H1 (cell line): ENCODE results near the gene PDGFA. TPM values are rescaled to one million over a fixed set of nuclear protein-coding genes. Genes with fewer than 3 reads are reported as not detected.

ENCODE experiments used
- CTCF ChIA-PET: fragments of 300-600 bp; sonication (Branson Sonifier 250); formaldehyde crosslinking; loops from one replicate; lab custom pipeline; 2021; ENCODE audit not compliant: partially characterized antibody; lab: Charles Lee
- POLR2A ChIA-PET: fragments of 300-600 bp; sonication (Branson Sonifier 250); formaldehyde crosslinking; loops from one replicate; lab custom pipeline; 2021; ENCODE audit warnings: inconsistent platforms; ENCODE audit not compliant: partially characterized antibody; lab: Charles Lee
- DNase-seq, 2 experiments: peaks; one replicate each; pipeline versions ENCODE4 v3.0.0 to v3.0.0-alpha.2; 2010 to 2022; ENCODE audit warnings: low spot score in 2 of 2, low read depth in 1 of 2, mixed read lengths in 1 of 2
- FAIRE-seq: peaks from 2 replicates; lab custom pipeline; 2011; peaks lifted over from hg19 to GRCh38; lab: Jason Lieb, UNC
- H2AFZ ChIP-seq: 2 replicates; pipeline ENCODE4 v1.8.1; 2012; ENCODE audit warnings: low read length, inconsistent platforms
- H2AK5ac ChIP-seq: 2 replicates; pipeline ENCODE4 v1.6.1; 2013; ENCODE audit warnings: low read depth, low read length
- H2BK120ac ChIP-seq: replicated peaks from 2 replicates; pipeline ENCODE3; 2013; ENCODE audit warnings: low read depth, low read length, inconsistent platforms
- H2BK12ac ChIP-seq: 2 replicates; pipeline ENCODE4 v1.6.1; 2013; ENCODE audit warnings: low read depth, low read length
- H2BK15ac ChIP-seq: 2 replicates; pipeline ENCODE4 v1.6.1; 2013; ENCODE audit warnings: low read length
- H2BK20ac ChIP-seq: 2 replicates; pipeline ENCODE4 v1.6.1; 2013; ENCODE audit warnings: low read length
- H2BK5ac ChIP-seq: 2 replicates; pipeline ENCODE4 v1.6.1; 2013; ENCODE audit warnings: low read depth, low read length
- H3K14ac ChIP-seq: 2 replicates; pipeline ENCODE4 v1.6.1; 2013; ENCODE audit warnings: inconsistent platforms; ENCODE audit not compliant: insufficient read length
- H3K18ac ChIP-seq: 2 replicates; pipeline ENCODE4 v1.6.1; 2013; ENCODE audit warnings: low read length; ENCODE audit errors: extremely low read depth
- H3K23ac ChIP-seq: 2 replicates; pipeline ENCODE4 v1.6.1; 2013; ENCODE audit warnings: inconsistent platforms; ENCODE audit not compliant: insufficient read length
- H3K23me2 ChIP-seq: 2 replicates; pipeline ENCODE4 v1.6.1; 2013; ENCODE audit warnings: low read depth, low read length
- H3K27ac ChIP-seq: 2 replicates; pipeline ENCODE4 v1.6.1; 2011; ENCODE audit warnings: low read depth, low read length, inconsistent platforms
- H3K27me3 ChIP-seq, 4 experiments: replicated peaks in 1 of 4; 1 replicate in 1 of 4; 2 replicates in 3 of 4; pipeline versions ENCODE4 v1.6.1 to v1.8.1; 2011 to 2013; ENCODE audit warnings: low read length in 3 of 4, mild to moderate bottlenecking in 3 of 4, inconsistent platforms in 2 of 4, mixed read lengths in 2 of 4, moderate library complexity in 1 of 4; ENCODE audit not compliant: control insufficient read depth in 3 of 4, insufficient read depth in 3 of 4; ENCODE audit errors: extremely low read depth in 1 of 4
- H3K36me3 ChIP-seq, 4 experiments: 2 replicates each; pipeline versions ENCODE4 v1.6.1 to v1.8.1; 2011 to 2013; ENCODE audit warnings: mild to moderate bottlenecking in 4 of 4, low read length in 3 of 4, moderate library complexity in 2 of 4, control low read depth in 1 of 4, inconsistent platforms in 1 of 4; ENCODE audit not compliant: insufficient read depth in 4 of 4, control insufficient read depth in 2 of 4
- H3K4ac ChIP-seq: replicated peaks from 2 replicates; pipeline ENCODE3; 2013; ENCODE audit warnings: low read length, low read depth, mixed read lengths, inconsistent platforms; ENCODE audit not compliant: insufficient read length
- H3K4me1 ChIP-seq, 4 experiments: replicated peaks in 1 of 4; 1 replicate in 1 of 4; 2 replicates in 3 of 4; pipeline versions ENCODE4 v1.6.1 to v1.8.1; 2011 to 2013; ENCODE audit warnings: low read length in 3 of 4, inconsistent platforms in 2 of 4, mixed read lengths in 1 of 4; ENCODE audit not compliant: insufficient read depth in 4 of 4, control insufficient read depth in 3 of 4
- H3K4me2 ChIP-seq, 2 experiments: 2 replicates each; pipeline versions ENCODE4 v1.6.1 to v1.8.1; 2011 to 2013; ENCODE audit warnings: low read depth in 2 of 2, low read length in 2 of 2, control low read depth in 1 of 2, inconsistent platforms in 1 of 2, mild to moderate bottlenecking in 1 of 2; ENCODE audit not compliant: insufficient read depth in 1 of 2
- H3K4me3 ChIP-seq, 4 experiments: fragments of 200-600, 300-600 bp in 1 of 4; sonication (generic), shearing (Covaris generic), sonication (Bioruptor Twin) in 1 of 4; 2 replicates each; pipeline versions ENCODE4 v1.5.1 to v1.8.1; 2011 to 2016; ENCODE audit warnings: low read length in 4 of 4, low read depth in 3 of 4, control low read depth in 2 of 4, inconsistent platforms in 2 of 4, mild to moderate bottlenecking in 2 of 4, mixed read lengths in 1 of 4, moderate library complexity in 1 of 4; ENCODE audit not compliant: insufficient read depth in 2 of 4; ENCODE audit errors: extremely low read depth in 1 of 4
- H3K56ac ChIP-seq: replicated peaks from 2 replicates; pipeline ENCODE3; 2013; ENCODE audit warnings: low read depth, mild to moderate bottlenecking, mixed read lengths, low read length, inconsistent platforms; ENCODE audit not compliant: insufficient read length
- H3K79me1 ChIP-seq: 2 replicates; pipeline ENCODE4 v1.6.1; 2013; ENCODE audit warnings: low read depth, low read length, control low read depth
- H3K79me2 ChIP-seq, 2 experiments: 2 replicates each; pipeline versions ENCODE4 v1.6.1 to v1.8.1; 2012 to 2013; ENCODE audit warnings: low read length in 2 of 2, mild to moderate bottlenecking in 2 of 2, inconsistent platforms in 1 of 2; ENCODE audit not compliant: insufficient read depth in 2 of 2, control insufficient read depth in 1 of 2
- H3K9ac ChIP-seq, 4 experiments: replicated peaks in 1 of 4; 1 replicate in 1 of 4; 2 replicates in 3 of 4; pipeline versions ENCODE4 v1.6.1 to v1.8.1; 2011 to 2013; ENCODE audit warnings: low read depth in 3 of 4, low read length in 3 of 4, control low read depth in 2 of 4, mild to moderate bottlenecking in 2 of 4, moderate library complexity in 2 of 4, inconsistent platforms in 1 of 4; ENCODE audit errors: extremely low read depth in 1 of 4
- H3K9me3 ChIP-seq, 2 experiments: 2 replicates each; pipeline versions ENCODE4 v1.6.1 to v1.8.1; 2012 to 2013; ENCODE audit warnings: mild to moderate bottlenecking in 2 of 2, moderate library complexity in 2 of 2, control low read depth in 1 of 2, inconsistent platforms in 1 of 2, low read depth in 1 of 2, low read length in 1 of 2, mixed read lengths in 1 of 2; ENCODE audit not compliant: insufficient read depth in 2 of 2
- H4K20me1 ChIP-seq, 2 experiments: replicated peaks in 1 of 2; 2 replicates each; pipeline versions ENCODE3 to v1.8.1; 2011 to 2013; ENCODE audit warnings: inconsistent platforms in 2 of 2, low read length in 2 of 2, mild to moderate bottlenecking in 1 of 2; ENCODE audit not compliant: insufficient read depth in 2 of 2, control insufficient read depth in 1 of 2
- H4K5ac ChIP-seq: 2 replicates; pipeline ENCODE4 v1.6.1; 2013; ENCODE audit warnings: low read length, low read depth, mixed read lengths, inconsistent platforms; ENCODE audit not compliant: insufficient read length
- H4K8ac ChIP-seq: 2 replicates; pipeline ENCODE4 v1.8.0; 2013; ENCODE audit warnings: mild to moderate bottlenecking, moderate library complexity, low read length, inconsistent platforms; ENCODE audit not compliant: insufficient read depth; ENCODE audit errors: extremely low read depth
- H4K91ac ChIP-seq: replicated peaks from 2 replicates; pipeline ENCODE3; 2013; ENCODE audit warnings: low read length, mixed read lengths, inconsistent platforms; ENCODE audit not compliant: insufficient read length
- CREB1 ChIP-seq: IDR thresholded peaks from 2 replicates; pipeline ENCODE4 v1.6.1; 2012; ENCODE audit warnings: inconsistent platforms
- EZH2 ChIP-seq: fragments of 200-600 bp; sonication (generic); IDR thresholded peaks from 2 replicates; pipeline ENCODE4 v1.7.1; 2012; ENCODE audit warnings: low read depth, mild to moderate bottlenecking, moderate library complexity, low read length, inconsistent platforms; ENCODE audit not compliant: severe bottlenecking
- MAFK ChIP-seq: IDR thresholded peaks from 2 replicates; pipeline ENCODE4 v1.6.1; 2012; ENCODE audit warnings: low read depth, mild to moderate bottlenecking, improper control_type of control experiment, low read length
- NANOG ChIP-seq: IDR thresholded peaks from 2 replicates; pipeline ENCODE4 v1.6.1; 2011; ENCODE audit warnings: low read length, low read depth, mild to moderate bottlenecking, inconsistent platforms; ENCODE audit not compliant: insufficient read depth, poor library complexity, severe bottlenecking
- POLR2A ChIP-seq, 2 experiments: IDR thresholded peaks; 1 replicate in 1 of 2; 2 replicates in 1 of 2; pipeline ENCODE4 v1.6.1; 2011; ENCODE audit warnings: low read depth in 2 of 2, low read length in 2 of 2, mild to moderate bottlenecking in 2 of 2; ENCODE audit errors: control extremely low read depth in 1 of 2
- WGBS, 2 experiments: shearing (Covaris generic) in 1 of 2; methylation state at CpG; one replicate each; pipeline versions ENCODE4 v1.1.6 to v1.1.7; 2013 to 2015; ENCODE audit warnings: low lambda C conversion rate in 2 of 2, mixed read lengths in 2 of 2, inconsistent platforms in 1 of 2, low coverage in 1 of 2, missing lambda C conversion rate in 1 of 2; ENCODE audit not compliant: insufficient replicate concordance in 2 of 2, insufficient coverage in 1 of 2, insufficient read length in 1 of 2; ENCODE audit errors: extremely low coverage in 1 of 2, missing lambda C conversion rate in 1 of 2; 5-methylcytosine and 5-hydroxymethylcytosine counted together
- polyA plus RNA-seq, 7 experiments: library from polyadenylated mRNA; depleted of rRNA in 3 of 7; stranded (reverse) in 5 of 7; unstranded in 2 of 7; fragments of >200 nt in 5 of 7; fragments of 200-250 nt in 2 of 7; gene quantifications; 1 replicate in 5 of 7; 2 replicates in 1 of 7; 4 replicates in 1 of 7; pipeline versions ENCODE4 v1.2.1 to v1.2.3, GENCODE V29; 2011 to 2013; ENCODE audit warnings: missing spikeins in 2 of 7, mixed read lengths in 2 of 7
- total RNA-seq: library from RNA; stranded (reverse); fragmentation: NEBNext Ultra II Directional; extraction: Animal tissue kit (Norgen Biotek cat#: 25700); gene quantifications from 2 replicates; pipeline ENCODE4 v1.2.1, GENCODE V29; 2021
- TF ChIP-seq, protein P1 (sequence below): IDR thresholded peaks from 2 replicates; pipeline ENCODE4 v1.6.1; 2012; ENCODE audit warnings: inconsistent platforms

Gene PDGFA
- total and polyA plus RNA-seq, 2 of the 8 experiments (the other 6 are each of a cell fraction or from before 2014, with no cell fraction given), result 21.1 to 43.0 TPM

DNA sequence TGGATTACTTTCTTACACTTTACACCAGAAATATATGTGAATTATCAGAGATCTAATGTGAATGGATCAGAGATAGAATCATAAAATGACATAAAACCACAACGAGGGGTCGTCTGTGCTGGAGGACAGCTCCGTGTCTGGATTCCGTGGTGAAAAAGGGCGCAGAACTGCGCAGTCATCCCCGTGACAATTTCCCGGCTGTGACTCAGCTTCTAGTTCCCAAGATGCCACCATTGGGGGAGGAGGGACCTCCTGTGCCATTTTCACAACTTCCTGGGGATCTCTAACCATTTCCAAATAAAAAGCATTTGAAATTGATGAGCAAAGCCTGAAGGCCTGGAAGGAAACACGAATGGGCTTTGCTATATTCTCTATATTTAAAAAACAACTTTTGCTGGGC lies 72.1 kb downstream of the PDGFA start:
- no peak for FAIRE-seq
- H2BK120ac ChIP-seq, result no peak overlapping the region
- no peaks in the 10 kb centered on the region for H3K79me1 ChIP-seq
- ChIA-PET CTCF (interaction anchor here (0.7 to 1.4 kb wide), 3 partner anchors 27 to 66 kb away, joined by 3 to 4 read pairs (median 3); no protein-coding TSS in a partner anchor), POLR2A (interaction anchor here (1.1 kb wide), 1 partner anchor 10 kb away, joined by 3 read pairs; no protein-coding TSS in a partner anchor)
- no peak overlapping the region for H4K8ac ChIP-seq
- H4K20me1 ChIP-seq, result peaks cover 0 to 9% of the 10 kb centered on the region in 2 experiments
- no peak overlapping the region for H2BK12ac ChIP-seq
- no peak overlapping the region for H3K27ac ChIP-seq
- no peak overlapping the region for H4K91ac ChIP-seq
- no peak for TF ChIP-seq NANOG
- TF ChIP-seq, protein P1, sequence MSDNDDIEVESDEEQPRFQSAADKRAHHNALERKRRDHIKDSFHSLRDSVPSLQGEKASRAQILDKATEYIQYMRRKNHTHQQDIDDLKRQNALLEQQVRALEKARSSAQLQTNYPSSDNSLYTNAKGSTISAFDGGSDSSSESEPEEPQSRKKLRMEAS, result no peak
- TF ChIP-seq MAFK, result no peak
- TF ChIP-seq EZH2, result no peak
- TF ChIP-seq POLR2A (IDR thresholded peaks at IDR 0.05; ENCODE audit: control extremely low read depth in 1 of 2, low read depth in 2 of 2, low read length in 2 of 2), result no peak
- TF ChIP-seq CREB1, result no peak
- H3K56ac ChIP-seq, result no peak overlapping the region
- no peaks in the 10 kb centered on the region for H3K36me3 ChIP-seq
- 90% methylated on average over 9 of the region's 9 CpGs; no CpG with 5 or more reads in 1 of the 2 experiments for WGBS, 2 experiments
- no peak for DNase-seq
- H3K14ac ChIP-seq, result no peak overlapping the region
- peaks cover 14% of the 10 kb centered on the region; the same call in 1 of the 2 replicates for H3K23me2 ChIP-seq
- no peaks in the 10 kb centered on the region for H3K79me2 ChIP-seq
- H3K18ac ChIP-seq, result no peak overlapping the region
- H2AK5ac ChIP-seq, result no peak overlapping the region
- H3K4ac ChIP-seq, result no peak overlapping the region
- no peak overlapping the region for H3K9ac ChIP-seq
- H3K27me3 ChIP-seq, result peaks cover 2 to 8% (median 5%) of the 10 kb centered on the region in 4 experiments; a peak in 5 of 7 replicates
- H3K4me3 ChIP-seq, result no peak overlapping the region
- peaks cover 0 to 27% (median 6%) of the 10 kb centered on the region in 4 experiments; a peak in 5 of 7 replicates for H3K4me1 ChIP-seq
- no peak overlapping the region for H2BK15ac ChIP-seq
- H2BK5ac ChIP-seq, result no peak overlapping the region
- H3K23ac ChIP-seq, result no peak overlapping the region
- no peak overlapping the region for H2AFZ ChIP-seq
- 0 out of 4 replicates have a peak, but pooled peaks cover 0 to 4% of the 10 kb centered on the region in 2 experiments for H3K9me3 ChIP-seq
- H2BK20ac ChIP-seq, result no peak overlapping the region
- no peak overlapping the region for H3K4me2 ChIP-seq
- no peak overlapping the region for H4K5ac ChIP-seq
